ENCODE data around the gene MLYCD. TPM values are rescaled to one million over a fixed set of nuclear protein-coding genes. Genes with fewer than 3 reads are reported as not detected.
"Not testable (repeated sequence)": the region's sequence is repeated elsewhere in the genome, so short reads cannot be mapped to it uniquely, and the experiment has no call there.

MLYCD gene
- total and polyA plus RNA-seq, 10 of the 15 experiments (the other 5 are each of a cell fraction or from before 2014, with no cell fraction given): 0.21 to 3.7 (median 1.7) TPM

GRCh38 chr16:83941546-83941945 lies 42.6 kb downstream of the MLYCD start:
- H3K4me1 ChIP-seq (ENCODE audit: control insufficient read depth, insufficient read depth, low read length); in situ Hi-C loops (cut with MboI); H4K20me1 ChIP-seq (ENCODE audit: control insufficient read depth, insufficient read depth); DNase-seq (ENCODE audit: low read depth, low spot score); H3K27ac ChIP-seq (ENCODE audit: control insufficient read depth, insufficient read depth); H3K79me2 ChIP-seq (ENCODE audit: control insufficient read depth, insufficient read depth, low read length); FAIRE-seq; CTCF ChIA-PET; H3K9ac ChIP-seq (ENCODE audit: control insufficient read depth, insufficient read depth, low read length); H3K4me3 ChIP-seq; ATAC-seq; POLR2A ChIA-PET; SMC1A ChIA-PET (ENCODE audit: uncharacterized antibody, unreplicated experiment); BruUV-seq (replicated peaks); H2AFZ ChIP-seq (ENCODE audit: control insufficient read depth, low read depth, low read length); H3K4me2 ChIP-seq (ENCODE audit: control insufficient read depth, insufficient read depth); H3K27me3 ChIP-seq (replicated peaks in 1 of 2; ENCODE audit: control insufficient read depth in 2 of 2, insufficient read depth in 2 of 2, low read length in 1 of 2); intact Hi-C loops (cut with micrococcal nuclease; ENCODE audit: unreplicated experiment); H3K9me3 ChIP-seq (replicated peaks; ENCODE audit: control insufficient read depth, insufficient read depth, low read length); H3K36me3 ChIP-seq (ENCODE audit: control insufficient read depth in 2 of 2, insufficient read depth in 2 of 2, low read length in 1 of 2); RAD21 ChIA-PET (ENCODE audit: unreplicated experiment): not testable (repeated sequence)
- WGBS (ENCODE audit: insufficient coverage, insufficient replicate concordance, low lambda C conversion rate, missing lambda C conversion rate): 57% methylated on average over 9 of the region's 9 CpGs

DNA sequence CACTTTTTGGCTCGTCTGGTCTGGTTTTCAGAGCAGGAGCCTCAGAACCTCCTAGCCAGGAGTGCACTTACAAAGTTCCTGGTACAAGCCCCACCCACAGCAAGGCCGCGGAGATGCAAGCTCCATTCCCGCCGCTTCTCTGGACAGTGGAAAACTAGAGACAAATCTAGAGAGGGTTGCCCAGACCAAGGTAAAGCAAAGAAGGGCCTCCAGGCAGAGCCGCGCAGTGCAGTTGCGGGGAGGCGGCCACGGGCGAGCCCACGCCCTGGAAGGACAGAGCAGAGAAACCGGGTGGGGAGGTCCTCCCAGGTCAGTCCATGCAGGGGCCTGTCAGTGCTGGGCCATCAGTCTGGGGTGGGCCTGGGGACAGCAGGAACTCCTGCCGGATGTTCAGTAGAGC lies 43.2 kb downstream of the MLYCD start:
- no TSS peak for BruUV-seq (replicated peaks)
- H3K27ac ChIP-seq (ENCODE audit: control insufficient read depth, insufficient read depth): no peak overlapping the region
- FAIRE-seq: no peak
- no peak overlapping the region for H3K9ac ChIP-seq (ENCODE audit: control insufficient read depth, insufficient read depth, low read length)
- CTCF ChIA-PET: no interaction called here
- intact Hi-C loops (cut with micrococcal nuclease; ENCODE audit: unreplicated experiment) (no loop called here), in situ Hi-C loops (cut with MboI) (no loop called here)
- WGBS (ENCODE audit: insufficient coverage, insufficient replicate concordance, low lambda C conversion rate, missing lambda C conversion rate): 65% methylated on average over 14 of the region's 14 CpGs
- DNase-seq (ENCODE audit: low read depth, low spot score): no peak
- H3K27me3 ChIP-seq (replicated peaks in 1 of 2; ENCODE audit: control insufficient read depth in 2 of 2, insufficient read depth in 2 of 2, low read length in 1 of 2): no peaks in the 10 kb centered on the region; a peak in 1 of 4 replicates
- H3K79me2 ChIP-seq (ENCODE audit: control insufficient read depth, insufficient read depth, low read length): no peaks in the 10 kb centered on the region
- no peaks in the 10 kb centered on the region for H3K36me3 ChIP-seq (ENCODE audit: control insufficient read depth in 2 of 2, insufficient read depth in 2 of 2, low read length in 1 of 2)
- no peak for ATAC-seq
- H4K20me1 ChIP-seq (ENCODE audit: control insufficient read depth, insufficient read depth): no peaks in the 10 kb centered on the region
- POLR2A ChIA-PET: no interaction called here
- SMC1A ChIA-PET (ENCODE audit: uncharacterized antibody, unreplicated experiment): no interaction called here
- no peaks in the 10 kb centered on the region for H3K9me3 ChIP-seq (replicated peaks; ENCODE audit: control insufficient read depth, insufficient read depth, low read length)
- H3K4me2 ChIP-seq (ENCODE audit: control insufficient read depth, insufficient read depth): no peak overlapping the region
- RAD21 ChIA-PET (ENCODE audit: unreplicated experiment): no interaction called here
- no peaks in the 10 kb centered on the region for H3K4me1 ChIP-seq (ENCODE audit: control insufficient read depth, insufficient read depth, low read length)
- H3K4me3 ChIP-seq: no peak overlapping the region
- H2AFZ ChIP-seq (ENCODE audit: control insufficient read depth, low read depth, low read length): no peak overlapping the region
- TF ChIP-seq SUPT20H (IDR thresholded peaks at IDR 0.05; ENCODE audit: borderline replicate concordance, control insufficient read depth, low read depth, low read length) (no peak), RB1 (IDR thresholded peaks at IDR 0.05; ENCODE audit: borderline replicate concordance) (no peak), NFXL1 (IDR thresholded peaks at IDR 0.05; ENCODE audit: borderline replicate concordance) (no peak), NRF1 (conservative IDR thresholded peaks at IDR 0.05; ENCODE audit: low read depth, low read length) (no peak), BACH1 (IDR thresholded peaks at IDR 0.05; ENCODE audit: borderline replicate concordance) (no peak), SMAD1 (IDR thresholded peaks at IDR 0.05; ENCODE audit: low read depth, partially characterized antibody) (no peak), MEF2A (IDR thresholded peaks at IDR 0.05; ENCODE audit: insufficient read depth, low read depth, low read length) (no peak), ZBTB11 (CRISPR knock-in tag; IDR thresholded peaks at IDR 0.05) (no peak), JUND (IDR thresholded peaks at IDR 0.05; ENCODE audit: low read depth, low read length) (no peak), SMARCA5 (IDR thresholded peaks at IDR 0.05) (no peak)
- TF ChIP-seq, protein P1, sequence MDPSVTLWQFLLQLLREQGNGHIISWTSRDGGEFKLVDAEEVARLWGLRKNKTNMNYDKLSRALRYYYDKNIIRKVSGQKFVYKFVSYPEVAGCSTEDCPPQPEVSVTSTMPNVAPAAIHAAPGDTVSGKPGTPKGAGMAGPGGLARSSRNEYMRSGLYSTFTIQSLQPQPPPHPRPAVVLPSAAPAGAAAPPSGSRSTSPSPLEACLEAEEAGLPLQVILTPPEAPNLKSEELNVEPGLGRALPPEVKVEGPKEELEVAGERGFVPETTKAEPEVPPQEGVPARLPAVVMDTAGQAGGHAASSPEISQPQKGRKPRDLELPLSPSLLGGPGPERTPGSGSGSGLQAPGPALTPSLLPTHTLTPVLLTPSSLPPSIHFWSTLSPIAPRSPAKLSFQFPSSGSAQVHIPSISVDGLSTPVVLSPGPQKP (IDR thresholded peaks at IDR 0.05; ENCODE audit: low read depth, low read length): no peak
- TF ChIP-seq, protein P2, sequence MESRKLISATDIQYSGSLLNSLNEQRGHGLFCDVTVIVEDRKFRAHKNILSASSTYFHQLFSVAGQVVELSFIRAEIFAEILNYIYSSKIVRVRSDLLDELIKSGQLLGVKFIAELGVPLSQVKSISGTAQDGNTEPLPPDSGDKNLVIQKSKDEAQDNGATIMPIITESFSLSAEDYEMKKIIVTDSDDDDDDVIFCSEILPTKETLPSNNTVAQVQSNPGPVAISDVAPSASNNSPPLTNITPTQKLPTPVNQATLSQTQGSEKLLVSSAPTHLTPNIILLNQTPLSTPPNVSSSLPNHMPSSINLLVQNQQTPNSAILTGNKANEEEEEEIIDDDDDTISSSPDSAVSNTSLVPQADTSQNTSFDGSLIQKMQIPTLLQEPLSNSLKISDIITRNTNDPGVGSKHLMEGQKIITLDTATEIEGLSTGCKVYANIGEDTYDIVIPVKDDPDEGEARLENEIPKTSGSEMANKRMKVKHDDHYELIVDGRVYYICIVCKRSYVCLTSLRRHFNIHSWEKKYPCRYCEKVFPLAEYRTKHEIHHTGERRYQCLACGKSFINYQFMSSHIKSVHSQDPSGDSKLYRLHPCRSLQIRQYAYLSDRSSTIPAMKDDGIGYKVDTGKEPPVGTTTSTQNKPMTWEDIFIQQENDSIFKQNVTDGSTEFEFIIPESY (IDR thresholded peaks at IDR 0.05): no peak

Data from GM12878 (cell line).